ENCODE measurements around the gene TBC1D5. TPM values are rescaled to one million over a fixed set of nuclear protein-coding genes. Genes with fewer than 3 reads are reported as not detected.

TBC1D5 gene
- total RNA-seq, 1 experiment from 2014 or later = 26.1 TPM

DNA sequence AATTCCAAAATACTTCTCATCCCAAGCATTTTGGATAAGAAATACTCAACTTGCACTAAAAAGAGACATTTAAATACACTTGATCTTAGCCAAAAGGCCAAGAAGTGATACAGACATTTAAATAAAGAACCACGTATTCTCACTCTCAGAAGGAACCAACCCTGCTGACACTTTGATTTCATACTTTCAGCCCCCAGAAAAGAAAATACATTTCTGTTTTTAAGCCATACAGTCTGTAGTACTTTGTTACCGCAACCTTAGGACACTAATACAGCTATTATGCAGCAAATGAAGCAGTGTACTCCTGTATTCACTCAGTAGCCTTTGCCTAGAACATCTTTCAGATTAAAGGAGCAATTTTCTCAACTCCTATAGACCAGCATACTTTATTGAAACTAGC is 86.7 kb downstream of the TBC1D5 start:
- Mint-ChIP-seq H3K4me3 (no peak overlapping the region), H3K27me3 (ENCODE audit: low read depth) (no peaks in the 10 kb centered on the region), H3K4me1 (no peaks in the 10 kb centered on the region), H3K9me3 (no peaks in the 10 kb centered on the region), H3K36me3 (no peaks in the 10 kb centered on the region), H3K27ac (no peak overlapping the region)
- ATAC-seq (no peak), DNase-seq (ENCODE audit: low spot score) (no peak)
- CTCF ChIA-PET = interaction anchor here (0.6 to 5.7 kb wide), 2 partner anchors 11 to 186 kb away, joined by 3 to 25 read pairs; no protein-coding TSS in a partner anchor
- POLR2A ChIA-PET = no interaction called here
- no peak for TF ChIP-seq ETV6 (CRISPR knock-in tag; IDR thresholded peaks at IDR 0.05)
- TF ChIP-seq ERG (CRISPR knock-in tag; IDR thresholded peaks at IDR 0.05) = no peak
- TF ChIP-seq, protein P1, sequence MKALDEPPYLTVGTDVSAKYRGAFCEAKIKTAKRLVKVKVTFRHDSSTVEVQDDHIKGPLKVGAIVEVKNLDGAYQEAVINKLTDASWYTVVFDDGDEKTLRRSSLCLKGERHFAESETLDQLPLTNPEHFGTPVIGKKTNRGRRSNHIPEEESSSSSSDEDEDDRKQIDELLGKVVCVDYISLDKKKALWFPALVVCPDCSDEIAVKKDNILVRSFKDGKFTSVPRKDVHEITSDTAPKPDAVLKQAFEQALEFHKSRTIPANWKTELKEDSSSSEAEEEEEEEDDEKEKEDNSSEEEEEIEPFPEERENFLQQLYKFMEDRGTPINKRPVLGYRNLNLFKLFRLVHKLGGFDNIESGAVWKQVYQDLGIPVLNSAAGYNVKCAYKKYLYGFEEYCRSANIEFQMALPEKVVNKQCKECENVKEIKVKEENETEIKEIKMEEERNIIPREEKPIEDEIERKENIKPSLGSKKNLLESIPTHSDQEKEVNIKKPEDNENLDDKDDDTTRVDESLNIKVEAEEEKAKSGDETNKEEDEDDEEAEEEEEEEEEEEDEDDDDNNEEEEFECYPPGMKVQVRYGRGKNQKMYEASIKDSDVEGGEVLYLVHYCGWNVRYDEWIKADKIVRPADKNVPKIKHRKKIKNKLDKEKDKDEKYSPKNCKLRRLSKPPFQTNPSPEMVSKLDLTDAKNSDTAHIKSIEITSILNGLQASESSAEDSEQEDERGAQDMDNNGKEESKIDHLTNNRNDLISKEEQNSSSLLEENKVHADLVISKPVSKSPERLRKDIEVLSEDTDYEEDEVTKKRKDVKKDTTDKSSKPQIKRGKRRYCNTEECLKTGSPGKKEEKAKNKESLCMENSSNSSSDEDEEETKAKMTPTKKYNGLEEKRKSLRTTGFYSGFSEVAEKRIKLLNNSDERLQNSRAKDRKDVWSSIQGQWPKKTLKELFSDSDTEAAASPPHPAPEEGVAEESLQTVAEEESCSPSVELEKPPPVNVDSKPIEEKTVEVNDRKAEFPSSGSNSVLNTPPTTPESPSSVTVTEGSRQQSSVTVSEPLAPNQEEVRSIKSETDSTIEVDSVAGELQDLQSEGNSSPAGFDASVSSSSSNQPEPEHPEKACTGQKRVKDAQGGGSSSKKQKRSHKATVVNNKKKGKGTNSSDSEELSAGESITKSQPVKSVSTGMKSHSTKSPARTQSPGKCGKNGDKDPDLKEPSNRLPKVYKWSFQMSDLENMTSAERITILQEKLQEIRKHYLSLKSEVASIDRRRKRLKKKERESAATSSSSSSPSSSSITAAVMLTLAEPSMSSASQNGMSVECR (CRISPR knock-in tag; IDR thresholded peaks at IDR 0.05; ENCODE audit: borderline replicate concordance) = no peak
- no peak for TF ChIP-seq ZBTB43 (CRISPR knock-in tag; IDR thresholded peaks at IDR 0.05)
- no peak for TF ChIP-seq ZNF532 (CRISPR knock-in tag; IDR thresholded peaks at IDR 0.05; ENCODE audit: borderline replicate concordance)
- no peak for TF ChIP-seq RORB (CRISPR knock-in tag; IDR thresholded peaks at IDR 0.05)
- TF ChIP-seq NFYB (CRISPR knock-in tag; conservative IDR thresholded peaks at IDR 0.05; ENCODE audit: low read depth) = no peak
- no peak for TF ChIP-seq MLX (CRISPR knock-in tag; IDR thresholded peaks at IDR 0.05)
- TF ChIP-seq CREM (CRISPR knock-in tag; IDR thresholded peaks at IDR 0.05) = no peak
- no peak for TF ChIP-seq GRHL2 (CRISPR knock-in tag; IDR thresholded peaks at IDR 0.05; ENCODE audit: insufficient replicate concordance, severe bottlenecking)
- TF ChIP-seq ESRRA (CRISPR knock-in tag; IDR thresholded peaks at IDR 0.05; ENCODE audit: borderline replicate concordance) = no peak
- no peak for TF ChIP-seq TCF7 (CRISPR knock-in tag; IDR thresholded peaks at IDR 0.05; ENCODE audit: low read depth)
- TF ChIP-seq, protein P2, sequence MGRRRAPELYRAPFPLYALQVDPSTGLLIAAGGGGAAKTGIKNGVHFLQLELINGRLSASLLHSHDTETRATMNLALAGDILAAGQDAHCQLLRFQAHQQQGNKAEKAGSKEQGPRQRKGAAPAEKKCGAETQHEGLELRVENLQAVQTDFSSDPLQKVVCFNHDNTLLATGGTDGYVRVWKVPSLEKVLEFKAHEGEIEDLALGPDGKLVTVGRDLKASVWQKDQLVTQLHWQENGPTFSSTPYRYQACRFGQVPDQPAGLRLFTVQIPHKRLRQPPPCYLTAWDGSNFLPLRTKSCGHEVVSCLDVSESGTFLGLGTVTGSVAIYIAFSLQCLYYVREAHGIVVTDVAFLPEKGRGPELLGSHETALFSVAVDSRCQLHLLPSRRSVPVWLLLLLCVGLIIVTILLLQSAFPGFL (CRISPR knock-in tag; IDR thresholded peaks at IDR 0.05; ENCODE audit: borderline replicate concordance) = no peak
- no peak for TF ChIP-seq SMAD4 (CRISPR knock-in tag; IDR thresholded peaks at IDR 0.05)
- no peak for TF ChIP-seq CDX4 (CRISPR knock-in tag; IDR thresholded peaks at IDR 0.05; ENCODE audit: borderline replicate concordance)
- TF ChIP-seq, protein P3, sequence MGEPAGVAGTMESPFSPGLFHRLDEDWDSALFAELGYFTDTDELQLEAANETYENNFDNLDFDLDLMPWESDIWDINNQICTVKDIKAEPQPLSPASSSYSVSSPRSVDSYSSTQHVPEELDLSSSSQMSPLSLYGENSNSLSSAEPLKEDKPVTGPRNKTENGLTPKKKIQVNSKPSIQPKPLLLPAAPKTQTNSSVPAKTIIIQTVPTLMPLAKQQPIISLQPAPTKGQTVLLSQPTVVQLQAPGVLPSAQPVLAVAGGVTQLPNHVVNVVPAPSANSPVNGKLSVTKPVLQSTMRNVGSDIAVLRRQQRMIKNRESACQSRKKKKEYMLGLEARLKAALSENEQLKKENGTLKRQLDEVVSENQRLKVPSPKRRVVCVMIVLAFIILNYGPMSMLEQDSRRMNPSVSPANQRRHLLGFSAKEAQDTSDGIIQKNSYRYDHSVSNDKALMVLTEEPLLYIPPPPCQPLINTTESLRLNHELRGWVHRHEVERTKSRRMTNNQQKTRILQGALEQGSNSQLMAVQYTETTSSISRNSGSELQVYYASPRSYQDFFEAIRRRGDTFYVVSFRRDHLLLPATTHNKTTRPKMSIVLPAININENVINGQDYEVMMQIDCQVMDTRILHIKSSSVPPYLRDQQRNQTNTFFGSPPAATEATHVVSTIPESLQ (CRISPR knock-in tag; IDR thresholded peaks at IDR 0.05) = no peak
- TF ChIP-seq NFE2L1 (CRISPR knock-in tag; IDR thresholded peaks at IDR 0.05) = no peak
- no peak for TF ChIP-seq NR2C2 (CRISPR knock-in tag; IDR thresholded peaks at IDR 0.05)
- no peak for TF ChIP-seq FOXJ3 (CRISPR knock-in tag; IDR thresholded peaks at IDR 0.05; ENCODE audit: borderline replicate concordance)
- TF ChIP-seq, protein P4, sequence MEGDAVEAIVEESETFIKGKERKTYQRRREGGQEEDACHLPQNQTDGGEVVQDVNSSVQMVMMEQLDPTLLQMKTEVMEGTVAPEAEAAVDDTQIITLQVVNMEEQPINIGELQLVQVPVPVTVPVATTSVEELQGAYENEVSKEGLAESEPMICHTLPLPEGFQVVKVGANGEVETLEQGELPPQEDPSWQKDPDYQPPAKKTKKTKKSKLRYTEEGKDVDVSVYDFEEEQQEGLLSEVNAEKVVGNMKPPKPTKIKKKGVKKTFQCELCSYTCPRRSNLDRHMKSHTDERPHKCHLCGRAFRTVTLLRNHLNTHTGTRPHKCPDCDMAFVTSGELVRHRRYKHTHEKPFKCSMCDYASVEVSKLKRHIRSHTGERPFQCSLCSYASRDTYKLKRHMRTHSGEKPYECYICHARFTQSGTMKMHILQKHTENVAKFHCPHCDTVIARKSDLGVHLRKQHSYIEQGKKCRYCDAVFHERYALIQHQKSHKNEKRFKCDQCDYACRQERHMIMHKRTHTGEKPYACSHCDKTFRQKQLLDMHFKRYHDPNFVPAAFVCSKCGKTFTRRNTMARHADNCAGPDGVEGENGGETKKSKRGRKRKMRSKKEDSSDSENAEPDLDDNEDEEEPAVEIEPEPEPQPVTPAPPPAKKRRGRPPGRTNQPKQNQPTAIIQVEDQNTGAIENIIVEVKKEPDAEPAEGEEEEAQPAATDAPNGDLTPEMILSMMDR (IDR thresholded peaks at IDR 0.05) = no peak

Data from WTC11 (cell line).